ENCODE results near the gene EMP1.

GRCh38 chr12:13215056-13215455 is 18.5 kb downstream of the EMP1 start:
- TF ChIP-seq TAF1 (IDR thresholded peaks at IDR 0.05; ENCODE audit: borderline replicate concordance, insufficient read depth, low read length) = no peak
- TF ChIP-seq REST (IDR thresholded peaks at IDR 0.05; ENCODE audit: insufficient read depth in 1 of 2, low read depth in 2 of 2, low read length in 2 of 2) = no peak
- TF ChIP-seq POLR2AphosphoS5 (IDR thresholded peaks at IDR 0.05; ENCODE audit: low read depth, low read length) = no peak
